SU-DHL-6 (cell line): Measurements from ENCODE around the gene PPP6R1.

ENCODE experiments used
- EZH2phosphoT487 ChIP-seq: fragments of 200-600 bp; sonication (generic), shearing (Covaris generic); conservative IDR thresholded peaks from 2 replicates; pipeline ENCODE4 v1.6.1; 2018; ENCODE audit warnings: mild to moderate bottlenecking, antibody characterized with exemption, low read length, moderate library complexity, mixed read lengths
- TF ChIP-seq, protein P1 (sequence below): fragments of 200-600 bp; sonication (generic); IDR thresholded peaks from one replicate; pipeline ENCODE4 v1.5.1; 2017; ENCODE audit warnings: antibody characterized with exemption, mild to moderate bottlenecking, low read length, moderate library complexity; ENCODE audit not compliant: insufficient read depth, poor library complexity, severe bottlenecking

DNA sequence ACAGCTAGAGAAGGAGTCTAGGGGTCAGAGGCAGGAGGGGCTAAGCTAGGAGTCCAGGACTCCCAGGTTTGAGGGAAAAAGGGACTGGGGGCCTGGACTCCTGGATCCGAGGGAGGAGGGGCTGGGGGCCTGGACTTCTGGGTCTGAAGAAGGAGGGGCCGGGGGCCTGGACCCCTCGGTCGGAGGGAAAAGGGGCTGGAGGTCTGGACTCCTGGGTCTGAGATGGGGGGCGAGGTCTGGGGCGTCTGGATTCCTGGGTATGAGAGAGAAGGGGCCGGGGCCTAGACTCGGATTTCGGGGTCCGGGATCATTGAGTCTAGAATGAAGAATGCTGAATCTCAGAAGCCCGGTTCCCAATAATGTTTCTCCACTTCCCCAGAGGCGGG is 43.5 kb upstream of the PPP6R1 start:
- TF ChIP-seq, protein P1, sequence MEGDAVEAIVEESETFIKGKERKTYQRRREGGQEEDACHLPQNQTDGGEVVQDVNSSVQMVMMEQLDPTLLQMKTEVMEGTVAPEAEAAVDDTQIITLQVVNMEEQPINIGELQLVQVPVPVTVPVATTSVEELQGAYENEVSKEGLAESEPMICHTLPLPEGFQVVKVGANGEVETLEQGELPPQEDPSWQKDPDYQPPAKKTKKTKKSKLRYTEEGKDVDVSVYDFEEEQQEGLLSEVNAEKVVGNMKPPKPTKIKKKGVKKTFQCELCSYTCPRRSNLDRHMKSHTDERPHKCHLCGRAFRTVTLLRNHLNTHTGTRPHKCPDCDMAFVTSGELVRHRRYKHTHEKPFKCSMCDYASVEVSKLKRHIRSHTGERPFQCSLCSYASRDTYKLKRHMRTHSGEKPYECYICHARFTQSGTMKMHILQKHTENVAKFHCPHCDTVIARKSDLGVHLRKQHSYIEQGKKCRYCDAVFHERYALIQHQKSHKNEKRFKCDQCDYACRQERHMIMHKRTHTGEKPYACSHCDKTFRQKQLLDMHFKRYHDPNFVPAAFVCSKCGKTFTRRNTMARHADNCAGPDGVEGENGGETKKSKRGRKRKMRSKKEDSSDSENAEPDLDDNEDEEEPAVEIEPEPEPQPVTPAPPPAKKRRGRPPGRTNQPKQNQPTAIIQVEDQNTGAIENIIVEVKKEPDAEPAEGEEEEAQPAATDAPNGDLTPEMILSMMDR: no peak
- no peak for TF ChIP-seq EZH2phosphoT487
